Measurements from ENCODE around the gene RORC.

- no peak for TF ChIP-seq POLR2A (IDR thresholded peaks at IDR 0.05)
- no peak for TF ChIP-seq CTCF (IDR thresholded peaks at IDR 0.05)
These were observed 22.2 kb downstream of the RORC start for GRCh38 chr1:151809290-151809984.
